Mesendoderm (in vitro differentiated cells): Measurements from ENCODE around the gene PRMT9.

Experiments used
- DNase-seq: peaks from one replicate; pipeline ENCODE4 v3.0.0; 2013
- H2AK5ac ChIP-seq: 2 replicates; pipeline ENCODE4 v1.6.1; 2013; ENCODE audit warnings: low read length, inconsistent platforms
- H2BK120ac ChIP-seq: 2 replicates; pipeline ENCODE4 v1.6.1; 2013; ENCODE audit warnings: low read depth, mild to moderate bottlenecking, low read length, moderate library complexity, mixed read lengths
- H2BK15ac ChIP-seq: replicated peaks from 2 replicates; pipeline ENCODE4 v1.6.1; 2013; ENCODE audit warnings: low read depth, mild to moderate bottlenecking, moderate library complexity
- H2BK5ac ChIP-seq: 2 replicates; pipeline ENCODE4 v1.6.1; 2013; ENCODE audit warnings: low read length, inconsistent platforms
- H3K18ac ChIP-seq: 2 replicates; pipeline ENCODE4 v1.6.1; 2013; ENCODE audit warnings: mild to moderate bottlenecking, low read length, mixed read lengths
- H3K23ac ChIP-seq: one replicate; pipeline ENCODE4 v1.6.1; 2013; ENCODE audit warnings: low read length
- H3K27ac ChIP-seq: 2 replicates; pipeline ENCODE4 v1.5.1; 2013; ENCODE audit warnings: low read depth, mild to moderate bottlenecking, inconsistent platforms, low read length, moderate library complexity
- H3K27me3 ChIP-seq: 2 replicates; pipeline ENCODE4 v1.6.1; 2013; ENCODE audit warnings: low read length, control low read depth, mild to moderate bottlenecking, inconsistent platforms; ENCODE audit not compliant: insufficient read depth, poor library complexity
- H3K36me3 ChIP-seq: 2 replicates; pipeline ENCODE4 v1.6.1; 2013; ENCODE audit warnings: low read length, inconsistent platforms; ENCODE audit not compliant: control insufficient read depth, insufficient read depth
- H3K4ac ChIP-seq: one replicate; pipeline ENCODE4 v1.6.1; 2013; ENCODE audit warnings: low read depth, mild to moderate bottlenecking, low read length, moderate library complexity
- H3K4me1 ChIP-seq: 2 replicates; pipeline ENCODE4 v1.6.1; 2013; ENCODE audit warnings: low read depth, low read length, inconsistent platforms; ENCODE audit not compliant: control insufficient read depth
- H3K4me2 ChIP-seq: 2 replicates; pipeline ENCODE4 v1.6.1; 2013; ENCODE audit warnings: low read length
- H3K4me3 ChIP-seq: 2 replicates; pipeline ENCODE4 v1.5.1; 2013; ENCODE audit warnings: mild to moderate bottlenecking, low read length
- H3K56ac ChIP-seq: one replicate; pipeline ENCODE4 v1.6.1; 2013; ENCODE audit warnings: low read length
- H3K79me1 ChIP-seq: 2 replicates; pipeline ENCODE4 v1.6.1; 2013; ENCODE audit warnings: low read length, inconsistent platforms
- H3K79me2 ChIP-seq: 2 replicates; pipeline ENCODE4 v1.6.1; 2013; ENCODE audit warnings: mild to moderate bottlenecking, low read length; ENCODE audit not compliant: control insufficient read depth, insufficient read depth
- H3K9ac ChIP-seq: 2 replicates; pipeline ENCODE4 v1.6.1; 2013; ENCODE audit warnings: low read length, inconsistent platforms
- H4K5ac ChIP-seq: one replicate; pipeline ENCODE4 v1.6.1; 2013; ENCODE audit warnings: low read length
- H4K8ac ChIP-seq: one replicate; pipeline ENCODE4 v1.6.1; 2013; ENCODE audit warnings: low read depth, mild to moderate bottlenecking, control low read depth, low read length, moderate library complexity
- WGBS: extraction: QIAGEN DNeasy Blood & Tissue Kit; methylation state at CpG from one replicate; pipeline ENCODE4 v1.1.7; 2013; ENCODE audit warnings: low lambda C conversion rate, missing lambda C conversion rate; ENCODE audit not compliant: insufficient coverage; ENCODE audit errors: extremely low coverage; 5-methylcytosine and 5-hydroxymethylcytosine counted together

Gene PRMT9

DNA sequence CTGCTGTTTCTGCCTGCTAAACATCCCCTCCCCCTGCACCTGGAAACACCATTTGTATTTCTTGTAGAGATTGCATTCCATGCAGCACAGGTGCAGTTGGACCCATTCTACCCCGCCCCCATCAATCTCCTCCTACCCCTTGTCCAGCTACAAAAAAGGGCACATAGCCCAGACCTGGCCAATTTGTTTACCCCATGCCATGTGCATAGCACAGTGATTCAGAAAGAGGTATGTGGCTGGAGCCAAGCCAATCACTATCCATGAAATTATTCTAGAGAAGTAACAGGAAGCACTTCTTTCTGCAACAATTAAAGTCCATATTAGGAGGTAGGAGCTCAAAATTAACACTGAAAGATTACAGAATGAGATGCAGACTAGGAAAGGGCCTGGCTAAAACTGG is 87.0 kb downstream of the PRMT9 start:
- no peak overlapping the region for H3K27ac ChIP-seq
- no peaks in the 10 kb centered on the region for H3K36me3 ChIP-seq
- H4K5ac ChIP-seq: no peak overlapping the region

GRCh38 chr4:147596377-147596776 is 87.6 kb downstream of the PRMT9 start:
- no peak overlapping the region for H2BK5ac ChIP-seq
- no CpG with 5 or more reads among the region's 1 CpG for WGBS
- DNase-seq: no peak

More for the DNA sequence above, 87.0 kb downstream of the PRMT9 start:
- peaks cover 3% of the 10 kb centered on the region for H3K4me1 ChIP-seq
- H2BK15ac ChIP-seq: no peak overlapping the region
- no peak overlapping the region for H3K4ac ChIP-seq
- H3K79me2 ChIP-seq: no peaks in the 10 kb centered on the region
- no peaks in the 10 kb centered on the region for H3K27me3 ChIP-seq
- no peak overlapping the region for H3K23ac ChIP-seq
- no peak for DNase-seq
- H4K8ac ChIP-seq: no peak overlapping the region
- H3K4me3 ChIP-seq: no peak overlapping the region
- no peak overlapping the region for H2BK5ac ChIP-seq
- H3K79me1 ChIP-seq: no peaks in the 10 kb centered on the region
- H3K56ac ChIP-seq: no peak overlapping the region
- H3K4me2 ChIP-seq: no peak overlapping the region
- no peak overlapping the region for H3K18ac ChIP-seq
- H2AK5ac ChIP-seq: no peak overlapping the region
- WGBS: no CpG with 5 or more reads among the region's 1 CpG
- H2BK120ac ChIP-seq: no peak overlapping the region
- no peak overlapping the region for H3K9ac ChIP-seq

DNA sequence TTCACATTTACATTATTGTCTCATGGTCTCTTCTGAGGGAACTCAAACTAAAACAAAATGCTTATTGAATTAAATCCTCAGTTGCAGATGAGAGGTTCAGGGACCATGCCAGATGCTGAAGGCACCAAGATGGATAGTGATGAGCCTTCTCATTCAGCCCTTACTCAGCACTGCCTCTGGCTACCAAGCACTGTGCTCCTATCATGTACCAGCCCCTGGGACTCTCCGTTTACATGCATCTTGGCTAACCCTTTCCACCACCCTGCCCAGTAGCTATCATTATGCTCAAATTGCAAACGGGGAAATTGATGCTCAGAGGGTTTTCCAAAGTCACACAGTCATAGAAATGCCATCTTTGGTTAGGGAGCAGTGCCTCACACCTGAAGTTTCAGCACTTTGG is 89.4 kb downstream of the PRMT9 start:
- Histone ChIP-seq H3K4me3 (no peak overlapping the region), H4K5ac (no peak overlapping the region), H3K9ac (no peak overlapping the region), H3K36me3 (no peaks in the 10 kb centered on the region), H2AK5ac (no peak overlapping the region), H3K27ac (no peak overlapping the region), H3K56ac (no peak overlapping the region), H3K23ac (no peak overlapping the region), H2BK120ac (no peak overlapping the region), H3K79me1 (no peaks in the 10 kb centered on the region), H2BK5ac (no peak overlapping the region), H3K4ac (no peak overlapping the region), H3K18ac (no peak overlapping the region), H2BK15ac (no peak overlapping the region), H3K4me1 (no peaks in the 10 kb centered on the region), H4K8ac (no peak overlapping the region), H3K79me2 (no peaks in the 10 kb centered on the region), H3K4me2 (no peak overlapping the region), H3K27me3 (no peaks in the 10 kb centered on the region)
- no CpG with 5 or more reads among the region's 2 CpGs for WGBS
- no peak for DNase-seq

More at GRCh38 chr4:147596377-147596776, 87.6 kb downstream of the PRMT9 start:
- Histone ChIP-seq H3K18ac (no peak overlapping the region), H3K36me3 (no peaks in the 10 kb centered on the region), H3K4me1 (peaks cover 3% of the 10 kb centered on the region), H3K4me2 (no peak overlapping the region), H4K8ac (no peak overlapping the region), H3K4me3 (no peak overlapping the region), H2BK120ac (no peak overlapping the region), H4K5ac (no peak overlapping the region), H3K27ac (no peak overlapping the region), H3K4ac (no peak overlapping the region), H2BK15ac (no peak overlapping the region), H3K56ac (no peak overlapping the region), H3K79me2 (no peaks in the 10 kb centered on the region), H3K79me1 (no peaks in the 10 kb centered on the region), H2AK5ac (no peak overlapping the region), H3K27me3 (no peaks in the 10 kb centered on the region), H3K9ac (no peak overlapping the region), H3K23ac (no peak overlapping the region)

DNA sequence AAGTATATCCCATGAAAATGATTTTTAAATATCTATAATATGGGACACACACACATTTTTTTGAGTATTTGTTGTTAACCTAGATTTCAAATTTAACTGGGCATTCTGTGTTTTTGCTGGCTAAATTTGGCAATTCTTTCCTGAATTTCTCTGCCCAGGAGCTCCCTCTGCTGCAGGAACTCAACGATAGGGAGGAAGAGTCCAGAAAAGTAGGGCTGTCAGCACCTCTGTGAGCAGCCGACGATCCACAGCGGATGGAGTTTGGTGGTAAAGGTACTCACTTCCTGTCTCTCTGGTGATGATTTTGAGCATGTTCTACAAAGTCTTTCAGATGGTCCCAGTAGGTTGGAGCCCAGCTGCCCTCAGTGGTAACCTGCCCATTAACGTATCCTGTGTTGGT is 89.9 kb downstream of the PRMT9 start:
- Histone ChIP-seq H3K27me3 (no peaks in the 10 kb centered on the region), H3K9ac (no peak overlapping the region), H3K79me2 (no peaks in the 10 kb centered on the region), H3K56ac (no peak overlapping the region), H2AK5ac (no peak overlapping the region), H3K4me2 (no peak overlapping the region), H3K27ac (no peak overlapping the region), H2BK5ac (no peak overlapping the region), H3K4me3 (no peak overlapping the region), H3K4ac (no peak overlapping the region), H3K79me1 (no peaks in the 10 kb centered on the region), H4K5ac (no peak overlapping the region), H3K4me1 (no peaks in the 10 kb centered on the region), H3K18ac (no peak overlapping the region), H2BK15ac (no peak overlapping the region), H3K23ac (no peak overlapping the region), H3K36me3 (no peaks in the 10 kb centered on the region), H2BK120ac (no peak overlapping the region), H4K8ac (no peak overlapping the region)
- peak; percentile 29 for DNase-seq
- WGBS: no CpG with 5 or more reads among the region's 5 CpGs

- DNase-seq: no peak
- H3K4me2 ChIP-seq: no peak overlapping the region
Observed at GRCh38 chr4:147591106-147591505, 92.9 kb downstream of the PRMT9 start.

DNA sequence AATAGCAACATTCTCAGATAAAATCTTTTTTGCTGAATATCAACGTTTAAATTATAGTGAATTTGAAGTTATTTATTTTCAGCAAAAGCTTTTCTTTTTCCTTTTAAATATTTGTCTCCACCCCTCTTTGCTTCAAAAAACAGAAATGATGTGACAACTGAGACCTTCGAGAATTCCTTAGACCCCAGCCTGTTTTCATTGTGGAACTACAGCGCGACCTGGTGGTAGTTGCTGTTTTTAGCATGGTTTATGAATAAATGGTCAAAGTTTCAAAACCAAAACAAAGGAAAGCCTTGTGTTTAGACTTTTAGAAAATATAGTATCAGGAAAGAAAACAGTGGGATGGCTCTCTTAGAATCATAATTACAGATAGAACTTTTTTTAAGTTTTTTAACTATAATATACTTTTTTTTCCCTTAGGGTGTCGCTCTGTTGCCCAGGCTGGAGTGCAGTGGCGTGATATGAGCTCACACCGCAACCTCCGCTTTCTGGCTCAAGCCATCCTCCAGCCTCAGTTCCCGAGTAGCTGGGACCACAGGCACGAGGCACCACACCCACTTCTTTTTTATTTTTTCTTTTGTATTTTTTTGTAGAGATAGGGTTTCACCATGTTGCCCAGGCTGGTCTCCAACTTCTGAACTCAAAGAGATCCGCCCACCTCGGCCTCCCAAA is 93.6 kb downstream of the PRMT9 start:
- H3K23ac ChIP-seq: no peak overlapping the region
- DNase-seq: peak; percentile 75
- H3K4me3 ChIP-seq: no peak overlapping the region
- H3K27ac ChIP-seq: no peak overlapping the region
- no peak overlapping the region for H4K8ac ChIP-seq
- H3K18ac ChIP-seq: no peak overlapping the region
- no peak overlapping the region for H3K4me2 ChIP-seq
- H2BK15ac ChIP-seq: no peak overlapping the region
- H3K56ac ChIP-seq: no peak overlapping the region
- H3K4ac ChIP-seq: no peak overlapping the region
- no peak overlapping the region for H2BK5ac ChIP-seq
- no peaks in the 10 kb centered on the region for H3K36me3 ChIP-seq
- H4K5ac ChIP-seq: no peak overlapping the region
- no peak overlapping the region for H2BK120ac ChIP-seq
- no peaks in the 10 kb centered on the region for H3K79me2 ChIP-seq
- H2AK5ac ChIP-seq: no peak overlapping the region
- H3K27me3 ChIP-seq: no peaks in the 10 kb centered on the region
- WGBS: no CpG with 5 or more reads among the region's 12 CpGs
- no peaks in the 10 kb centered on the region for H3K4me1 ChIP-seq
- no peak overlapping the region for H3K9ac ChIP-seq
- no peaks in the 10 kb centered on the region for H3K79me1 ChIP-seq

More at GRCh38 chr4:147591106-147591505, 92.9 kb downstream of the PRMT9 start:
- no peak overlapping the region for H2BK15ac ChIP-seq
- H3K56ac ChIP-seq: no peak overlapping the region
- no peaks in the 10 kb centered on the region for H3K27me3 ChIP-seq
- H2AK5ac ChIP-seq: no peak overlapping the region
- H3K18ac ChIP-seq: no peak overlapping the region
- no peaks in the 10 kb centered on the region for H3K79me1 ChIP-seq
- H3K36me3 ChIP-seq: no peaks in the 10 kb centered on the region
- no peak overlapping the region for H2BK120ac ChIP-seq
- H3K4me1 ChIP-seq: no peaks in the 10 kb centered on the region
- H4K8ac ChIP-seq: peak overlapping the region; percentile 56
- H3K4me3 ChIP-seq: no peak overlapping the region
- H3K27ac ChIP-seq: no peak overlapping the region
- H3K23ac ChIP-seq: no peak overlapping the region
- no peak overlapping the region for H2BK5ac ChIP-seq
- no peak overlapping the region for H3K4ac ChIP-seq
- no peak overlapping the region for H3K9ac ChIP-seq
- no peaks in the 10 kb centered on the region for H3K79me2 ChIP-seq
- no peak overlapping the region for H4K5ac ChIP-seq
